Stimulated activated CD4-positive, alpha-beta T cell treated with anti-CD3 and anti-CD28 coated beads, Interleukin-1b, Interleukin-23, amount 100 ng/mL, for 1 hour (primary cell): ENCODE results near the gene LGALS9.

Experiments used
- DNase-seq, 2 donors: peaks; one replicate each; pipeline ENCODE4 v3.0.0-alpha.2; 2020; ENCODE audit warnings: low read depth in 2 of 2

The LGALS9 gene

GRCh38 chr17:27603421-27603770, 27.6 kb upstream of the LGALS9 start:
- DNase-seq: no peak

- DNase-seq: no peak
These were observed 26.9 kb upstream of the LGALS9 start for GRCh38 chr17:27603880-27604794.

GRCh38 chr17:27605409-27605808, 25.6 kb upstream of the LGALS9 start:
- no peak for DNase-seq

GRCh38 chr17:27607521-27608091, 23.4 kb upstream of the LGALS9 start:
- DNase-seq: no peak

GRCh38 chr17:27608328-27609230, 22.4 kb upstream of the LGALS9 start:
- no peak for DNase-seq

GRCh38 chr17:27609611-27610303, 21.2 kb upstream of the LGALS9 start:
- no peak for DNase-seq

GRCh38 chr17:27610304-27610677, 20.7 kb upstream of the LGALS9 start:
- DNase-seq: no peak

- no peak for DNase-seq
These were observed 18.7 kb upstream of the LGALS9 start for GRCh38 chr17:27612160-27612770.

- DNase-seq: no peak
These were observed 17.6 kb upstream of the LGALS9 start for GRCh38 chr17:27613433-27613832.

- no peak for DNase-seq
These were observed 15.9 kb upstream of the LGALS9 start for GRCh38 chr17:27615121-27615520.

- DNase-seq: no peak
These were observed 14.6 kb upstream of the LGALS9 start for GRCh38 chr17:27616414-27616813.

- no peak for DNase-seq
These were observed 12.6 kb upstream of the LGALS9 start for GRCh38 chr17:27618417-27618816.

- DNase-seq: no peak
These were observed 10.3 kb upstream of the LGALS9 start for GRCh38 chr17:27620721-27621120.

GRCh38 chr17:27621536-27621935, 9.5 kb upstream of the LGALS9 start:
- no peak for DNase-seq

GRCh38 chr17:27621942-27622559, 8.9 kb upstream of the LGALS9 start:
- DNase-seq: no peak

- DNase-seq: no peak
These were observed 8.0 kb upstream of the LGALS9 start for GRCh38 chr17:27622986-27623385.

- no peak for DNase-seq
These were observed 7.4 kb upstream of the LGALS9 start for GRCh38 chr17:27623614-27624013.

GRCh38 chr17:27624539-27624938, 6.4 kb upstream of the LGALS9 start:
- no peak for DNase-seq

- no peak for DNase-seq
These were observed 5.1 kb upstream of the LGALS9 start for GRCh38 chr17:27625856-27626255.

GRCh38 chr17:27627514-27627913, 3.5 kb upstream of the LGALS9 start:
- no peak for DNase-seq

- DNase-seq: no peak
These were observed 2.6 kb upstream of the LGALS9 start for GRCh38 chr17:27628376-27628775.
